ENCODE measurements around the gene SLC37A4.
"Not testable (repeated sequence)": the region's sequence is repeated elsewhere in the genome, so short reads cannot be mapped to it uniquely, and the experiment has no call there.

Gene SLC37A4

GRCh38 chr11:119016216-119017009 is 14.3 kb downstream of the SLC37A4 start:
- no peak for DNase-seq

DNA sequence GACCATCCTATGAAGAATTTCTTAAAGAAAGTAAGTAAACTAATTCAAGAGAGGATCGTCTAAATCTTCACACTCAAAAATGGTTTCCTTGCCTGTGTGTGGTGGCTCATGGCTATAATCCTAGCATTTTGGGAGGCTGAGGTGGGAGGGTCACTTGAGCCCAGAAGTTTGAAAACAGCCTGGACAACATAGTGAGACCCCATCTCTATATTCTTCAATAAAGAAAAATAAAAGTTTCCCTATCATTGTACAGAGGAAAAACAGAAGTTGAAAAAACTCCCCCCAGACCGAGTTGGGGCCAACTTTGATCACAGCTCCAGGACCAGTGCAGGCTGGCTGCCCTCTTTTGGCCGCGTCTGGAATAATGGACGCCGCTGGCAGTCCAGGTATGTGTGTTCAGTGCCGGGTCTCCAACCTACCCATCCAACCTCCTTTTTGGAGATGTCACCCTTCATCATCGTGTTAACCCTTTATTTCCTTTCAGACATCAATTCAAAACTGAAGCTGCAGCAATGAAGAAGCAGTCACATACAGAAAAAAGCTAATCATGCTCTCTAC is 15.5 kb downstream of the SLC37A4 start:
- DNase-seq = peak in 2 of 6 experiments; percentile 6 to 10

- no peak for DNase-seq
Measured at GRCh38 chr11:119014209-119014924, 16.3 kb downstream of the SLC37A4 start.

DNA sequence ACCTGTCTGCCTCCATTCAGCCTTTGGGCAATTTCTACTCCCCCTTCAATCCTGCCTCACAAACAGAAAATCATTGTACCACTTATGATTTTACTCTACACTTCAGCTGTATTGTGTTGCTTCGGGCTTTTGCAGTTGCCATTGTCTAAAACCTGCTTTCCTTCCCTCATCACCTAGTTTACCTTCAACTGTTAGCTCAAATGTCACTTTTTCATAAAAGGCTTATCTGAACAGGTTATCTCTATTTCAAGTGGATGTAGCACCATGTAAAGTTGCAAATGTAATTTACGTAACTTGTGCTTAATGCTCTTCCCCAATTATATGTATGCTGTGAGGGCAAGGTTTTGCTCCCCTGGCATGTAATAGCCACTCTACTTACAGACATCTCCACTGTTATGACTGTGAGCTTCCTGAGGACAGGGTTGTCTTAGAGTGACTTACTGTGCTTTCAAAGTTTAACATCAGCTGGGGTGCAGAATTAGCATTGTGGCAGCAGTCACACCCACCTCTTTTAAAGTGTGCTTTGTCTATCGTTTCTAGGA is 18.0 kb downstream of the SLC37A4 start:
- DNase-seq = no peak

- no peak for DNase-seq
Measured at GRCh38 chr11:119011476-119012053, 19.1 kb downstream of the SLC37A4 start.

DNA sequence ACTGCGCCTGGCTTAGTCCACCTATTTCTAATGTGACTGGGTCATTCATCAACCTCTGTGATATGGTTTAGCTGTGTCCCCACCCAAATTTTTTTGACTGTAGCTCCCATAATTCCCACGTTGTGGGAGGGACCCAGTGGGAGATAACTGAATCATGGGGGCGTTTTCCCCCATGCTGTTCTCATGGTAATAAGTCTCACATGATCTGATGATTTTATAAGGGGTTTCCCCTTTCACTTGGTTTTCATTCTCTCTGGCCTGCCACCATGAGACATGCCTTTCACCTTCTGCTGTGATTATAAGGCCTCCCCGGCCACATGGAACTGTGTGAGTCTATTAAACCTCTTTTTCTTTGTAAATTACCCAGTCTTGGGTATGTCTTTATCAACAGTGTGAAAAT is 24.0 kb downstream of the SLC37A4 start:
- no peak for DNase-seq

DNA sequence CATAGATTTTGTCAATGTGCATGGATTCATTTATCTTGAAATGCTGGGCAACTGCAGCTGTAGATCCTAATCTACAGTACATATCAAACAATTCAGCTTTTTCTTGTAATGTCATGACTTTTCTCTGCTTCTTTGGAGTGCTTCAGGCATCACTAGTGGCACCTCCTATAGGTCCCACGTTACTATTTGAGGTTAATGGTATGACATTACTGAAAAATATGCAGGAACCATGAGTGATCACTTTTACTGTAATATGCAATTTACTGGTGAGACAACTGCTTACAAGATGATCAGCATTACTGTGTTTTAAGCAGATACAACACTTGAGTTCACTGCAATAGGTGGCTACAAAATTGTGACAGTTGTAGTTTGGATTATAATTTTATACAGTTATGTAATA is 29.8 kb downstream of the SLC37A4 start:
- no peak for DNase-seq

DNA sequence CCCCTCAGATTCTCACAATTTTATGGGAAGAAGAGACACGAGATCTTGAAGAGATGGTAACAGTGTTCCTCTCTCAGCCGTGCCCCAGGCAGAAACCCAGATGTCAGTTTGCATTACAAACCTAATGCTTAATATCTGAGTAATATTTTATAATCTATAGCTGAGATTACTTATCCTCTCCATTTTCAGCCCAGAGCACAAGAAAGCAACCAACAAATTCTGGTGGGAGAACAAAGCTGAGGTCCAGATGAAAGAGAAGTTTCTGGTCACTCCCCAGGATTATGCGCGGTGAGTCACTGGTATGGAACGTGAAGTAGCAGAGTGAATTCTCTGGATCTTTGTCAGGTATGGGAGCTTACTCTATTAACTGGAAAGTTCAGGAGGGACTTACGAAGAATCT is 31.9 kb downstream of the SLC37A4 start:
- no peak for DNase-seq

- peak in 1 of 6 experiments; percentile 28 for DNase-seq
Measured at GRCh38 chr11:118998388-118998717, 32.3 kb downstream of the SLC37A4 start.

GRCh38 chr11:118997627-118998387 is 32.9 kb downstream of the SLC37A4 start, which contains the start of gene CENATAC:
CENATAC (plus strand) TSS chr11:118998138; CDS start chr11:118998198, 60 bp downstream.
- peak; percentile 90 to 96 (median 92) for DNase-seq

GRCh38 chr11:118996926-118997626 is 33.6 kb downstream of the SLC37A4 start:
- peak in 5 of 6 experiments; percentile 16 to 42 (median 25) for DNase-seq

DNA sequence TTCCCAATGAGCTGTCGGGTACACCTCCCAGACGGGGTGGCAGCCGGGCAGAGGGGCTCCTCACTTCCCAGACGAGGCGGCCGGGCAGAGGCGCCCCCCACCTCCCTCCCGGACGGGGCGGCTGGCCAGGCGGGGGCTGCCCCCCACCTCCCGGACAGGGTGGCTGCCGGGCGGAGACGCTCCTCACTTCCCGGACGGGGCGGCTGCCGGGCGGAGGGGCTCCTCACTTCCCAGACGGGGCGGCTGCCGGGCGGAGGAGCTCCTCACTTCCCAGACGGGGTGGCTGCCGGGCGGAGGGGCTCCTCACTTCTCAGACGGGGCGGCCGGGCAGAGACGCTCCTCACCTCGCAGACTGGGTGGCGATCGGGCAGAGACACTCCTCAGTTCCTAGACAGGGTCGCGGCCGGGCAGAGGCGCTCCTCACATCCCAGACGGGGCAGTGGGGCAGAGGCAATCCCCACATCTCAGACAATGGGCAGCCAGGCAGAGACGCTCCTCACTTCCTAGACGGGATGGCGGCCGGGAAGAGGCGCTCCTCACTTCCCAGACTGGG is 39.1 kb downstream of the SLC37A4 start:
- DNase-seq = not testable (repeated sequence)

DNA sequence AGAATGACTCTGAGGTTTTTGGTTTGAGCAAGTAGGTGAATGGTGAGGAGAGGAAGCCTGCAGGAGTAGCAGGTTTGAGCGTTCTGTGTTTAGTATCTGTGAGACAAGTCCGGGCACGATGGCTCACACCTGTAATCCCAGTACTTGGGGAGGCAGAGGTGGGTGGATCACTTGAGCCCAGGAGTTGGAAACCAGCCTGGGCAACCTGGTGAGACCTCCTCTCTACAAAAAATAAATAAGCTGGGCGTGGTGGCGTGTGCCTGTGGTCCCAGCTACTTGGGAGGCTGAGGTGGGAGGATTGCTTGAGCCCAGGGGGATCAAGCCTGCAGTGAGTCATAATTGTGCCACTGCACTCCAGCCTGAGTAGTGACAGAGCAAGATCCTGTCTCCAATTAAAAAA is 42.4 kb downstream of the SLC37A4 start:
- no peak for DNase-seq

DNA sequence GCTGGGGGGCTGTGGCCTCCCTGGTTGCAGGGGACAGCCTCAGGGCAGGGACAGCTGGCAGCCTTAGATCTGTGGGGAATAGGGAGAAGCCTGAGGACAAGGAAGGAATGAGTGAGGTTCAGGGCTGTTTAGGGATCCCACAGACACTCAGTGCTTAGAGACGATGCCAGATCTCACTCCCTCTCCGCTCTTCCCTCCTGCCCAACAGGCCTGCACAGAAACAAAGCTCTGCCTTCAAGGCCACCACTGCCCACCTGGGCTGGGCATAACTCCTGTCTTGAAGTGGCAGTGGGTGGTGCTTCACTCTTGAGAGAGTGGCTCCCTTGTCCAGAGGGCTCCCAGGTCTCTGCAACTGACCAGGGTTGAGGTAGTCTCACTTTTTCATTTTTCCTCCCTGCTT is 45.9 kb downstream of the SLC37A4 start:
- no peak for DNase-seq

DNA sequence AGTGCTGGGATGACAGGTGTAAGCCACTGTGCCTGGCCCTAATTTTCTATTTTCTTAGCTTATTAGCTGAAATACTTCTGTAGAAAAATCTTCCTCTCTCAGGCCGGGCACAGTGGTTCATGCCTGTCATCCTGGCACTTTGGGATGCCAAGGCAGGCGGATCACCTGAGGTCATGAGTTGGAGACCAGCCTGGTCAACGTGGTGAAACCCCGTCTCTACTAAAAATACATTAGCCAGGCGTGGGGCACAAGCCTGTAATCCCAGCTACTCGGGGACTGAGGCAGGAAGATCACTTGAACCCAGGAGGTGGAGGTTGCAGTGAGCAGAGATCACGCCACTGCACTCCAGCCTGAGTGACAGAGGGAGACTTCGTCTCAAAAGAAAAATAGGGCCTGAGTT is 46.3 kb downstream of the SLC37A4 start:
- DNase-seq = not testable (repeated sequence)

- no peak for DNase-seq
Measured at GRCh38 chr11:118980191-118980881, 50.3 kb downstream of the SLC37A4 start.

GRCh38 chr11:118979434-118979833 is 51.2 kb downstream of the SLC37A4 start:
- DNase-seq = no peak

DNA sequence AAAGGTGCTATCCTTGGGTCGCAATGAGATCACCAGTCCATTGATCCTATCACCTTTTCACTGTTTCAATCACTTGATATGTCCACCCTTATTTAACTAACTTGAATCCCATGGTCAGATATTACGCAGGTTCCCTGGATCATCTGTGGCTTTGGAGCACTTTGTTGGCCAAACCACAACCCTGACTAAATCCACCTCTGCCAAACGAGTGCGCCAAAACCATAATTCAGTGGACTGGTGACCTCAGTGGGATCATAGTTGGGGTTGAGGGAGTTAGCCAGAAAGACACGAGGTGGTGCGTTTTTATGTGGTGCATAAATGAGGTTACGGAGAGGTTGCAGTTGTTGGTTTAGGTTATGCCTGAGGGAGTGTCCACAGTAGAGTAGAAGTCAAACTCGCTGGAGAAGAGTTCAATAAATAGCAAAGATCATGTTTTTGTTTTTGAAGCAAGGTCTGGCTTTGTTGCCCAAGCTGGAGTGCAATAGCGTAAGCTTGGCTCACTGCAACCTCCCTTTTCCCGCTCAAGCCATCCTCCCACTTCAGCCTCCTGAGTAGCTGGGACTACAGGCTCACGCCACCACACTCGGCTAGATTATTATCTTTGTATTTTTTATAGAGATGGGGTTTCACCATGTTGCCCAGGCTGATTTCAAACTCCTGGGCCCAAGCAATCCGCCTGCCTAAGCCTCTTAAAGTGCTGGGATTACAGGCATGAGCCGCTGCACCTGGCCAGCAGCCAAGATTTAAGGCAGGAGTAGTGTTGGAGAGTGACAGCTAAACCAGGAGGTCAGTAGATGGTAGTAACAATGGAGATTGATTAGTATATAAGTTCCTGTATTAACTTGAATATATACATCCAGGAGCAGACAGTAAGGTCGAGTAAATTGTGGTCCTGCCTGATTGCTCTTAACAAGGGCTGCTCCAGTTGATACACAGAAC is 54.6 kb downstream of the SLC37A4 start:
- DNase-seq = no peak

Measured in stimulated activated naive CD4-positive, alpha-beta T cell (primary cell).